ENCODE measurements around the gene SMLR1. TPM values are rescaled to one million over a fixed set of nuclear protein-coding genes. Genes with fewer than 3 reads are reported as not detected.

The SMLR1 gene
- total RNA-seq, 1 experiment from 2014 or later, result not detected

DNA sequence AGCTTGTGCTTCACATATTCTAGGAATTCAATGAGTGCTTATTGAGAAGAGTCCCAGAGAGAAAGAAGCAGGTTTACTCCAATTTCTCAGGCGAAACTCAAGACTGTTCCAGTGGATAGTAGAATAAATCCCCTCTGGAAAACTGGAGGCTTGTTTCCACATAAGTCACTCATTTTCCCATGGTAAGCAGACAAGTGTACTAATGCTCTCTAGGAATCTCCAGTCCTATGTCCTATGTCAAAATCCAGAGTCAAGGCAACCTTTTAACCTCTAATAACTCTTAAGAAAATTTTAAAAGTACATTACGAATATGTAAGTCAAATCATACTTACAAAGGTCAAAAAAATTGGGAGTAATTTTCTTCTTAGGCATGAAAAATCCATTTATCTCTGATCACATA is 35.2 kb downstream of the SMLR1 start:
- ChIA-PET CTCF (no interaction called here), POLR2A (ENCODE audit: low non-redundant PET) (no interaction called here)
- Histone ChIP-seq H3K27ac (ENCODE audit: low read depth, low read length, poor library complexity, severe bottlenecking) (no peak overlapping the region), H3K36me3 (ENCODE audit: insufficient read depth, low read length, poor library complexity, severe bottlenecking) (peaks cover 13% of the 10 kb centered on the region), H3K27me3 (replicated peaks; ENCODE audit: insufficient read depth, low read depth, low read length, poor library complexity) (no peaks in the 10 kb centered on the region), H3K4me1 (ENCODE audit: insufficient read depth, low read length, poor library complexity, severe bottlenecking) (no peaks in the 10 kb centered on the region), H3K9me3 (ENCODE audit: low read depth, low read length, poor library complexity, severe bottlenecking) (no peaks in the 10 kb centered on the region), H3K4me3 (ENCODE audit: low read depth, low read length, poor library complexity, severe bottlenecking) (no peak overlapping the region)
- intact Hi-C loops (cut with micrococcal nuclease; ENCODE audit: unreplicated experiment), result no loop called here
- BruUV-seq (replicated peaks), result no TSS peak
- TF ChIP-seq EZH2 (IDR thresholded peaks at IDR 0.05; ENCODE audit: borderline replicate concordance, low read depth, low read length, poor library complexity, severe bottlenecking), result no peak
- TF ChIP-seq, protein P1, sequence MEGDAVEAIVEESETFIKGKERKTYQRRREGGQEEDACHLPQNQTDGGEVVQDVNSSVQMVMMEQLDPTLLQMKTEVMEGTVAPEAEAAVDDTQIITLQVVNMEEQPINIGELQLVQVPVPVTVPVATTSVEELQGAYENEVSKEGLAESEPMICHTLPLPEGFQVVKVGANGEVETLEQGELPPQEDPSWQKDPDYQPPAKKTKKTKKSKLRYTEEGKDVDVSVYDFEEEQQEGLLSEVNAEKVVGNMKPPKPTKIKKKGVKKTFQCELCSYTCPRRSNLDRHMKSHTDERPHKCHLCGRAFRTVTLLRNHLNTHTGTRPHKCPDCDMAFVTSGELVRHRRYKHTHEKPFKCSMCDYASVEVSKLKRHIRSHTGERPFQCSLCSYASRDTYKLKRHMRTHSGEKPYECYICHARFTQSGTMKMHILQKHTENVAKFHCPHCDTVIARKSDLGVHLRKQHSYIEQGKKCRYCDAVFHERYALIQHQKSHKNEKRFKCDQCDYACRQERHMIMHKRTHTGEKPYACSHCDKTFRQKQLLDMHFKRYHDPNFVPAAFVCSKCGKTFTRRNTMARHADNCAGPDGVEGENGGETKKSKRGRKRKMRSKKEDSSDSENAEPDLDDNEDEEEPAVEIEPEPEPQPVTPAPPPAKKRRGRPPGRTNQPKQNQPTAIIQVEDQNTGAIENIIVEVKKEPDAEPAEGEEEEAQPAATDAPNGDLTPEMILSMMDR (conservative IDR thresholded peaks at IDR 0.05; ENCODE audit: low read depth, low read length), result no peak
- DNase-seq (ENCODE audit: low spot score), result no peak

DNA sequence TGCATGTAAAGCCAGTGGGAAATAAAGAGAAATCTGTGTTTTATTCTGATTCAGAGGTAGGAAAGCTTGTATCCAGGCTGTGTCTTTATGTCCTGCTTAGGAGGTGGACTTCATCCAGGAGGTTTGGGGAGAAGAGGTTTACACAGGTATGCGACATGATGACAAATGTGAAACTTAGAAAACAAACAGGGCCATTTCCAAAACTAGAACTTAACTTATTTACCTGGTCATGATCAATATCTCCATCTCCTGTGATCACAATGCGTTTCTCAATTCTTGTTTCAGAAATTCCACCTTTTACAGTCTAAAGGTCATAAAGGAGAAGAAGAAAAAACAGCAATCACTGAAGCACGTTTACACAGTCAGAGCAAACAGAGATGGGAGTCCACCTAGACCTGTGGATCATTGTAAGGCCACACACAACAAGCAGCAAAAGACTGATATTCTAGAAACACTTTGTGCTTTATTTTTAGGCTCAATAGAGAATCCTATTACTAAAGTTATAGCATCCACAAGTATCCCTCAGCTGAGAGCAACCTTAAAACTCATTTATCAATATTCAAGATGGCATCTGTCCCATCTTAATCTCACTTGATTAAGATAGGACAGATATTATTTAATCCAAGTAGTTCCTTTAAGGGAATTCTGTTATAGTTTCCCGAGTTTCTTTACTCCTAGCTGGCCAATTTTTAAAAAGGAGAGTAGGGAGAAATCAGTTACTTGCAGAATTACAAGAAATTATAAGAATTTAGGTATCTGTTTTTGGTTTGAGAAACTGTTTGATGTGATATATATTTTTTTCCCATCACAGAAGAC is 36.4 kb downstream of the SMLR1 start:
- DNase-seq (ENCODE audit: low spot score), result no peak
- intact Hi-C loops (cut with micrococcal nuclease; ENCODE audit: unreplicated experiment), result no loop called here
- Histone ChIP-seq H3K27me3 (replicated peaks; ENCODE audit: insufficient read depth, low read depth, low read length, poor library complexity) (no peaks in the 10 kb centered on the region), H3K4me3 (ENCODE audit: low read depth, low read length, poor library complexity, severe bottlenecking) (no peak overlapping the region), H3K4me1 (ENCODE audit: insufficient read depth, low read length, poor library complexity, severe bottlenecking) (no peaks in the 10 kb centered on the region), H3K36me3 (ENCODE audit: insufficient read depth, low read length, poor library complexity, severe bottlenecking) (peaks cover 13% of the 10 kb centered on the region), H3K9me3 (ENCODE audit: low read depth, low read length, poor library complexity, severe bottlenecking) (no peaks in the 10 kb centered on the region), H3K27ac (ENCODE audit: low read depth, low read length, poor library complexity, severe bottlenecking) (no peak overlapping the region)
- CTCF ChIA-PET, result no interaction called here
- no TSS peak for BruUV-seq (replicated peaks)
- TF ChIP-seq, protein P1 (conservative IDR thresholded peaks at IDR 0.05; ENCODE audit: low read depth, low read length), result no peak
- no peak for TF ChIP-seq EZH2 (IDR thresholded peaks at IDR 0.05; ENCODE audit: borderline replicate concordance, low read depth, low read length, poor library complexity, severe bottlenecking)
- POLR2A ChIA-PET (ENCODE audit: low non-redundant PET), result no interaction called here

DNA sequence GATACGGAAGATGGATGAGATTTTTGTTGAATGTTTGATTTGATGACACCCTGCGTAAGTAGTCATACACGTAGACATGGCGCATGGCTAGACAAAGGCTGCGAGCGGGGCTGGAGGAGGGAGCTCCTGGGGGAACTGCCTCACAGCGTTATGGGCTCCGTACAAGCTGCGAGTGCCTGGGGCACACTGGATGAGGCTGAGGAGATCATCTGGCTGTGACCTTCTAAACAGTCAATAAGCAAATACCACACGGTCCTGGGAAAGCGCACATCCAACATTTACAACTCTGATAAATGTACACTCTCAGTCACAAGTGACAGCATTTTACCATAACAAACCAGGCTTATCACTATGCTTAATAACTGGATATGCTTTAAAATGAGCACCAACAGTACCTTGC is 37.1 kb downstream of the SMLR1 start:
- Histone ChIP-seq H3K9me3 (ENCODE audit: low read depth, low read length, poor library complexity, severe bottlenecking) (no peaks in the 10 kb centered on the region), H3K4me1 (ENCODE audit: insufficient read depth, low read length, poor library complexity, severe bottlenecking) (no peaks in the 10 kb centered on the region), H3K4me3 (ENCODE audit: low read depth, low read length, poor library complexity, severe bottlenecking) (no peak overlapping the region), H3K27ac (ENCODE audit: low read depth, low read length, poor library complexity, severe bottlenecking) (no peak overlapping the region), H3K36me3 (ENCODE audit: insufficient read depth, low read length, poor library complexity, severe bottlenecking) (peaks cover 13% of the 10 kb centered on the region), H3K27me3 (replicated peaks; ENCODE audit: insufficient read depth, low read depth, low read length, poor library complexity) (no peaks in the 10 kb centered on the region)
- intact Hi-C loops (cut with micrococcal nuclease; ENCODE audit: unreplicated experiment), result no loop called here
- TF ChIP-seq EZH2 (IDR thresholded peaks at IDR 0.05; ENCODE audit: borderline replicate concordance, low read depth, low read length, poor library complexity, severe bottlenecking), result no peak
- TF ChIP-seq, protein P1 (conservative IDR thresholded peaks at IDR 0.05; ENCODE audit: low read depth, low read length), result no peak
- POLR2A ChIA-PET (ENCODE audit: low non-redundant PET), result no interaction called here
- no TSS peak for BruUV-seq (replicated peaks)
- no peak for DNase-seq (ENCODE audit: low spot score)
- CTCF ChIA-PET, result no interaction called here
